NT2/D1 (cell line): Measurements from ENCODE around the gene OR5I1.

Experiments
- DNase-seq: peaks from one replicate; pipeline ENCODE4 v3.0.0-alpha.2; 2011; ENCODE audit warnings: low read depth, low spot score
- H3K27me3 ChIP-seq: 2 replicates; pipeline ENCODE4 v1.6.0; 2011; ENCODE audit warnings: mild to moderate bottlenecking; ENCODE audit not compliant: insufficient read length, insufficient read depth
- H3K36me3 ChIP-seq: 2 replicates; pipeline ENCODE4 v1.6.1; 2011; ENCODE audit warnings: mild to moderate bottlenecking, low read length, mixed read lengths; ENCODE audit not compliant: insufficient read depth, insufficient read length
- H3K4me1 ChIP-seq: 2 replicates; pipeline ENCODE4 v1.5.1; 2011; ENCODE audit not compliant: insufficient read depth, insufficient read length
- H3K4me3 ChIP-seq: 2 replicates; pipeline ENCODE4 v1.5.1; 2011; ENCODE audit warnings: low read depth; ENCODE audit not compliant: insufficient read length
- H3K9ac ChIP-seq: 2 replicates; pipeline ENCODE4 v1.6.0; 2011; ENCODE audit warnings: low read depth; ENCODE audit not compliant: insufficient read length
- H3K9me3 ChIP-seq: 2 replicates; pipeline ENCODE4 v1.5.1; 2011; ENCODE audit warnings: mild to moderate bottlenecking, low read length; ENCODE audit not compliant: insufficient read depth
- SUZ12 ChIP-seq: IDR thresholded peaks from 2 replicates; pipeline ENCODE4 v1.6.1; 2011; ENCODE audit not compliant: insufficient read length, insufficient read depth; ENCODE audit errors: extremely low read depth
- YY1 ChIP-seq: IDR thresholded peaks from 2 replicates; pipeline ENCODE4 v1.6.1; 2011; ENCODE audit not compliant: insufficient read length, insufficient read depth
- ZNF274 ChIP-seq: IDR thresholded peaks from 2 replicates; pipeline ENCODE4 v1.6.1; 2011; ENCODE audit warnings: mild to moderate bottlenecking, low read depth, low read length

Gene OR5I1

DNA sequence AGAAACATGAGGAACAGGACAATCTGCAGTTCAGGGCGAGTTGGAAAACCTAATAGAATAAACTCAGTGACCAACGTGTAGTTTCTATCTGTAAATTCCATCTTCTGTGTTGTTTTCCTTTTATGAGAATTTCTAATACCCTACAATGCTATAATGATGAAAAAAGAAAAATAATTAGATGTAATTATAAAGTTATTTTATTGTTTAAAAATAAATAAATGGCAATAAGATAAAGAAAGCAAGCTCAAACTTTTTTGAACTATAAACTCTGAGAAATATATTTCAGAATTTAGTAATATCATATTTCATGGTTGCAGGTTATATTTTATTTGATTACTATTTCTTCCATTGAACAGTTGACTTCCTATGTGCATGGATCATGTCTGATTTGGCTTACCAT, at the start of gene OR5I1:
Gene OR5I1 (minus strand): TSS at position 101 of the 400 bp plus-strand sequence. CDS start 0 bp downstream, at position 101.
- H3K36me3 ChIP-seq: no peaks in the 10 kb centered on the region
- DNase-seq: no peak
- TF ChIP-seq ZNF274 (no peak), YY1 (no peak), SUZ12 (no peak)
- no peaks in the 10 kb centered on the region for H3K27me3 ChIP-seq
- no peaks in the 10 kb centered on the region for H3K9me3 ChIP-seq
- H3K9ac ChIP-seq: no peak within 1 kb of the TSS
- no peak within 1 kb of the TSS for H3K4me3 ChIP-seq
- H3K4me1 ChIP-seq: no peaks in the 10 kb centered on the region

DNA sequence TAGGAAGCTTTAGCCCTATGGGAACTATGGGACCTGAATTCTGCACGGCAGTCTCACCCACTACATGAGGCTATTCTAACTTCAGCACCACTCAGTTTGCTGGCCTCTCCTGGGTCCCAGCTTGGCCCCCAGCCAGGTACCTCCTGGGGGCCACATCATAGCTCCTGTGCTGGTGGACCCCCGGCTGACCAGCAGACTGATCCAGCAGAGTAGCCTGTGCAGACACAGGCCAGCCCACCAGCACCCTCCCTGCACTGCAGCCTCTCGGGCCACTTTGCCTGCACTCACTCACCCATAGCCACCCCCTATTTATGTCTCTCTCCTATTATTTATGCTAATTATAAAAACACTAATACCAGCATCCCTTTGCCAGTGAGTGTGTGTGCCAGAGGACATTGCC, 34.7 kb upstream of the OR5I1 start:
- no peak for TF ChIP-seq YY1
- no peak for TF ChIP-seq ZNF274
- no peak for TF ChIP-seq SUZ12
- Histone ChIP-seq H3K36me3 (no peaks in the 10 kb centered on the region), H3K9ac (no peak overlapping the region), H3K9me3 (no peaks in the 10 kb centered on the region), H3K4me3 (no peak overlapping the region), H3K4me1 (no peaks in the 10 kb centered on the region), H3K27me3 (no peaks in the 10 kb centered on the region)
- no peak for DNase-seq

DNA sequence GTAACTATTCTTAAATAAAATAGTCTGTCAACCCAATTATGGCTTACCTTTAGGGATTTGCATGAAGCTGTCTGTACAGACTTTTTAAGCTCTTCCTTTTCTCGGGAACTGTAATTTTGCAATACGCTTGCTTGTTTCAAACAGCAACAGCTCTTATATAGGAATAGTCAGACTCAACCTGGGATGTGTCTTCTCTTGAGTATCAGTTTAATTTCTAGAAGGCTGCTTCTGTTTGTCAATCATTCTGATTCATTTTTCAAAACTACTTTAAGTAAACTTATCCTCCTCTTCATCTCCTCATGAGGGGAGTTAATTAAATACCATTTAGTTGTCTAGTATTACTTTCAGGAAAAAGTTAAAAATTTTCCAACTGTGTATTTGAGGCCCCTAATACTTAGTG, 33.6 kb upstream of the OR5I1 start, which contains the start of gene OR10AG1:
Gene OR10AG1 (minus strand): TSS at position 101 of the 400 bp plus-strand sequence. CDS start 38 bp downstream, at position 63.
- H3K4me3 ChIP-seq: no peak within 1 kb of the TSS
- TF ChIP-seq SUZ12 (no peak), ZNF274 (no peak), YY1 (no peak)
- no peak for DNase-seq

DNA sequence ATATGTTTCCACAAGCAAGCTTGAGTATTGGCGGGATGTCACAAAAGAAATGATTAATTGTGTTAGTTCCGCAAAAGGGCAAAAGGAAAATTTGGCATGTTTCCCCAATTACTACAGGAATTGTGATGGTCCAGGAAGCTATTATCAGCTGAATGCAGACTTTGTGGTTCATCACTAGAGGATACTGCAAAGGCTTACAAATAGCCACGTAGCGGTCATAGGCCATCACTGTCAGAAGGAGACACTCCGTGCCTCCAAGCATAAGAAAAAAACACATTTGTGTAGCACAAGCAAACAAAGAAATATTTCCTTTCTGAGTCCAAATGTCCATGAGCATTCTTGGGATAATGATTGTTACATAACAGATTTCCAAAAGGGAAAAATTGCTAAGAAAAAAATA, 31.7 kb upstream of the OR5I1 start:
- DNase-seq: no peak
- Histone ChIP-seq H3K4me1 (no peaks in the 10 kb centered on the region), H3K9me3 (no peaks in the 10 kb centered on the region), H3K27me3 (no peaks in the 10 kb centered on the region), H3K36me3 (no peaks in the 10 kb centered on the region), H3K9ac (no peak overlapping the region), H3K4me3 (no peak overlapping the region)
- TF ChIP-seq YY1 (no peak), ZNF274 (no peak), SUZ12 (no peak)

More for the DNA sequence above, 33.6 kb upstream of the OR5I1 start, which contains the start of gene OR10AG1:
- no peak within 1 kb of the TSS for H3K9ac ChIP-seq
- H3K27me3 ChIP-seq: no peaks in the 10 kb centered on the region
- no peaks in the 10 kb centered on the region for H3K36me3 ChIP-seq
- no peaks in the 10 kb centered on the region for H3K4me1 ChIP-seq
- H3K9me3 ChIP-seq: no peaks in the 10 kb centered on the region

DNA sequence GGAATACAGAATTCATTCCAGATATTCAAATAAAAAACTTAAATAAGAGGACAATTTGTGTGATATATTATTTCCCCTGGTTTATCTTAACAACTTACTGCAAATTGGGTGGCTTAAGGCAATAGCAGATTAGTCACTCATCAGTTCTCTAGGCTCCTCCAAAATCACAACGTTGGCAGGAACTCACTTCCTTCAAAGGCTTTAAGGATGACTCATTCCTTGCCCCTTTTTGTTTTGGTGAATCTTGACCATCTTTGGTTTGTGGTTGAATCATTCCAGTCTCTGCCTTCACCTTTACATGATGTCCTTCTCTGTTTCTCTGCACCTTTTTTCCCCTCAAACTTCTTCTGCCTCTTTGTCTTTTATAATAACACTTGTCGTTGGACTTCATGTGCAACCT, 30.2 kb upstream of the OR5I1 start:
- no peaks in the 10 kb centered on the region for H3K9me3 ChIP-seq
- peak; percentile 22 for DNase-seq
- H3K27me3 ChIP-seq: no peaks in the 10 kb centered on the region
- no peaks in the 10 kb centered on the region for H3K36me3 ChIP-seq
- H3K4me3 ChIP-seq: no peak overlapping the region
- no peaks in the 10 kb centered on the region for H3K4me1 ChIP-seq
- TF ChIP-seq SUZ12 (no peak), YY1 (no peak), ZNF274 (no peak)
- H3K9ac ChIP-seq: no peak overlapping the region

DNA sequence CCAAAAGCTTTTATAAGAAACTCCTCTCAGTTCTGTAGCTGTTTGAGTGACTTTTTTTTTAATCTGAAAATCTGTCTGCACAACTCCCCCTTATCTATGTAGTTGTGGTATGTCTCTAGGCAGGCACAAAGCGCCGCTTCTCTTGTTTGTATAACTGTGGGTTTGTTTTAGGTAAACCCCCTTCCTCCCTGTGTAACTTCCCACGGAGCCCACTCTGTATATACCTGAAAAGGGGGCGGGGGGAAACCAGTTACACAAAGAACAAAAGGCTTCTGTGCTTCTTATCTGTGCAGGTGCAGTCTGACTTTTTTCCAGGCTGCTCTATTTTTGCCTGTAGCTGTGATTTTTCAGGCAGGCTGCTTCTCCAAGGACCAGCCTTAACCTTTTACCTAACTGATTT, 20.3 kb upstream of the OR5I1 start:
- Histone ChIP-seq H3K9me3 (no peaks in the 10 kb centered on the region), H3K36me3 (no peaks in the 10 kb centered on the region), H3K4me1 (no peaks in the 10 kb centered on the region), H3K27me3 (no peaks in the 10 kb centered on the region), H3K9ac (no peak overlapping the region), H3K4me3 (no peak overlapping the region)
- TF ChIP-seq SUZ12 (no peak), YY1 (no peak), ZNF274 (no peak)
- no peak for DNase-seq

DNA sequence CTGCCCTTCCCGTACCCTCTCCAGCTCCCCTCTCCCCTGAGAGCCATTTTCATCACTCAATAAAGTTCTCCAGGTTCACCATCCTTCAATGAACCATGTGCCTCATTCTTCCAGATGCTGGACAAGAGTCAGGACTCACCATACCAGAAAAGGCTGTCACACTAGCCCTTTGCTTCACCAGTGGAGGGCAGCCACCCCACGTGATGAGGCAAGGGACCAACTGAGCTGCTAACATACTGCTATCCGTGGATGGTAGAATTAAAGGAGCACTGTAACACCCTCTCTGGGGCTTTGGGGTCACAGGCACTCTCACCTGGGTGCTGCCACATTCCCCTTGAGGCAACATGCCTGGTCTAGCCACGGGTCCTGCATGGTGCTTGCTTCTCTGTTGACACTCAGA, 13.1 kb upstream of the OR5I1 start:
- no peak overlapping the region for H3K4me3 ChIP-seq
- no peaks in the 10 kb centered on the region for H3K4me1 ChIP-seq
- no peaks in the 10 kb centered on the region for H3K27me3 ChIP-seq
- no peak overlapping the region for H3K9ac ChIP-seq
- H3K36me3 ChIP-seq: no peaks in the 10 kb centered on the region
- no peak for DNase-seq
- H3K9me3 ChIP-seq: no peaks in the 10 kb centered on the region
- TF ChIP-seq ZNF274 (no peak), SUZ12 (no peak), YY1 (no peak)

DNA sequence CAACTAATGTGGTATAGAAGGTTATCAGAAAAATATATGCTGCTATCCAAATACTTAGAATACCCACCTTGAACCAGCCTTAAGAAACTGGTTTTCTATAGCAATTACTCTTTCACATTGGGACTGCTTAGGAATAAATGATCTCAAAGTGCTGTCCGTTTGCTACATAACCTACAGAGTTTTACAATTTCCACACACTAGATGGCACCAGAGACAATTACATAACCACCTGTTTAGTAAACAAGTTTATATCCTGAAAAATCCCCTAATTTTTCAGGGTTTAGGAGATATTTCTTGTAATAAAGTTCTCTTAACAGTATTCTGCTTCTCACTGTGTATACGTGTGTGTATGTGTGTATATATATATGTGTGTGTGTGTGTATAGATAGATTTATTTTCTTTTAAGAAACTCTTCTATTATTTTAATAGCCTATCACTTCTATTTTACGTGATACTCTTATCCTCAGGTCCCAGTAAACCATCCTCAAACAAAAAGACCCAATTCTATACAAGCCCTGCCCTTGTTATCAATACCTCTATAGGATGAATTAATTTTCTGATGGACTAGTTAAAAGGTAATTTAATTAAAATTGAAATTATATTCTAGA, 6.7 kb upstream of the OR5I1 start:
- Histone ChIP-seq H3K4me1 (no peaks in the 10 kb centered on the region), H3K36me3 (no peaks in the 10 kb centered on the region), H3K4me3 (no peak overlapping the region), H3K9ac (no peak overlapping the region), H3K9me3 (no peaks in the 10 kb centered on the region), H3K27me3 (no peaks in the 10 kb centered on the region)
- no peak for TF ChIP-seq SUZ12
- TF ChIP-seq YY1: no peak
- no peak for TF ChIP-seq ZNF274
- peak; percentile 57 for DNase-seq
